K562 (cell line): Measurements from ENCODE around the gene MKNK2. TPM values are rescaled to one million over a fixed set of nuclear protein-coding genes. Genes with fewer than 3 reads are reported as not detected.

Experiments
- BACH1 ChIP-seq: fragments of 200-800 bp; sonication (Bioruptor generic); IDR thresholded peaks from 2 replicates; pipeline ENCODE4 v1.6.1; 2016; ENCODE audit warnings: missing genetic modification characterization, missing compliant biosample characterization
- LEF1 ChIP-seq: fragments of 450-650 bp; IDR thresholded peaks from 2 replicates; pipeline ENCODE4 v1.6.1; 2016; ENCODE audit warnings: mild to moderate bottlenecking
- RNF2 ChIP-seq: sonication (generic); IDR thresholded peaks from 2 replicates; pipeline ENCODE4 v1.6.1; 2016
- STAT5B ChIP-seq: fragments of 250-450 bp; sonication (Bioruptor Pico); IDR thresholded peaks from 2 replicates; pipeline ENCODE4 v1.8.0; 2021; ENCODE audit warnings: mild to moderate bottlenecking, inconsistent platforms
- TFAP4 ChIP-seq: sonication (generic); formaldehyde crosslinking; IDR thresholded peaks from 2 replicates; pipeline ENCODE4 v1.8.0; 2022; ENCODE audit warnings: missing genetic modification reagents, mild to moderate bottlenecking, moderate library complexity, borderline replicate concordance
- ZBTB11 ChIP-seq, 3 experiments: fragments of 200-800 bp in 1 of 3; fragments of 250-450 bp in 1 of 3; fragments of 450-650 bp in 1 of 3; sonication (Bioruptor Pico) in 1 of 3; sonication (Bioruptor generic) in 1 of 3; formaldehyde crosslinking in 1 of 3; IDR thresholded peaks; 2 replicates each; pipeline versions ENCODE4 v1.6.1 to v1.8.0; 2016 to 2022; ENCODE audit warnings: mild to moderate bottlenecking in 2 of 3, missing genetic modification characterization in 2 of 3, missing compliant biosample characterization in 1 of 3, moderate library complexity in 1 of 3
- ZBTB12 ChIP-seq: fragments of 250-450 bp; sonication (Bioruptor Pico); IDR thresholded peaks from 2 replicates; pipeline ENCODE4 v1.4.0; 2020
- ZFX ChIP-seq: sonication (generic); formaldehyde crosslinking; IDR thresholded peaks from 2 replicates; pipeline ENCODE4 v1.8.0; 2022; ENCODE audit warnings: mild to moderate bottlenecking, missing genetic modification reagents, moderate library complexity
- ZNF175 ChIP-seq: fragments of 200-800 bp; sonication (Bioruptor generic); IDR thresholded peaks from 2 replicates; pipeline ENCODE4 v1.6.1; 2016; ENCODE audit warnings: low read depth, mild to moderate bottlenecking, missing genetic modification characterization, missing compliant biosample characterization
- polyA plus RNA-seq, 8 experiments: library from polyadenylated mRNA; depleted of rRNA in 4 of 8; stranded (reverse) in 5 of 8; unstranded in 3 of 8; fragments of >200 nt; fragmentation: Nextera tagmentation in 2 of 8; fragmentation: Illumina TruSeq in 1 of 8; extraction: Ambion mirVana in 2 of 8; extraction: Trizol in 1 of 8; gene quantifications; 2 replicates each; pipeline versions ENCODE4 v1.2.1 to v1.2.3, GENCODE V29; 2011 to 2014; ENCODE audit warnings: inconsistent platforms in 1 of 8, missing spikeins in 1 of 8
- total RNA-seq, 7 experiments: library from RNA; depleted of rRNA in 6 of 7; stranded (reverse); fragments of >200 nt in 6 of 7; fragmentation: Illumina TruSeq in 2 of 7; extraction: Trizol in 2 of 7; gene quantifications; 2 replicates each; pipeline versions ENCODE4 v1.2.1 to v1.2.3, GENCODE V29; 2011 to 2021; ENCODE audit warnings: low replicate concordance in 1 of 7
- TF ChIP-seq, protein P1 (sequence below): fragments of 450-650 bp; IDR thresholded peaks from 2 replicates; pipeline ENCODE4 v1.6.1; 2017; ENCODE audit warnings: antibody characterized with exemption, mild to moderate bottlenecking
- TF ChIP-seq, protein P2 (sequence below), 3 experiments: IDR thresholded peaks in 2 of 3; conservative IDR thresholded peaks in 1 of 3; 2 replicates each; pipeline ENCODE4 v1.5.1; 2011 to 2012; ENCODE audit warnings: low read length in 3 of 3, mild to moderate bottlenecking in 3 of 3, control low read depth in 2 of 3, improper control_type of control experiment in 1 of 3, inconsistent platforms in 1 of 3, low read depth in 1 of 3, mixed read lengths in 1 of 3, moderate library complexity in 1 of 3; ENCODE audit not compliant: insufficient read depth in 2 of 3

The MKNK2 gene
- total and polyA plus RNA-seq, 9 of the 15 experiments (the other 6 are each of a cell fraction or from before 2014, with no cell fraction given): 5.1 to 191 (median 51.9) TPM

DNA sequence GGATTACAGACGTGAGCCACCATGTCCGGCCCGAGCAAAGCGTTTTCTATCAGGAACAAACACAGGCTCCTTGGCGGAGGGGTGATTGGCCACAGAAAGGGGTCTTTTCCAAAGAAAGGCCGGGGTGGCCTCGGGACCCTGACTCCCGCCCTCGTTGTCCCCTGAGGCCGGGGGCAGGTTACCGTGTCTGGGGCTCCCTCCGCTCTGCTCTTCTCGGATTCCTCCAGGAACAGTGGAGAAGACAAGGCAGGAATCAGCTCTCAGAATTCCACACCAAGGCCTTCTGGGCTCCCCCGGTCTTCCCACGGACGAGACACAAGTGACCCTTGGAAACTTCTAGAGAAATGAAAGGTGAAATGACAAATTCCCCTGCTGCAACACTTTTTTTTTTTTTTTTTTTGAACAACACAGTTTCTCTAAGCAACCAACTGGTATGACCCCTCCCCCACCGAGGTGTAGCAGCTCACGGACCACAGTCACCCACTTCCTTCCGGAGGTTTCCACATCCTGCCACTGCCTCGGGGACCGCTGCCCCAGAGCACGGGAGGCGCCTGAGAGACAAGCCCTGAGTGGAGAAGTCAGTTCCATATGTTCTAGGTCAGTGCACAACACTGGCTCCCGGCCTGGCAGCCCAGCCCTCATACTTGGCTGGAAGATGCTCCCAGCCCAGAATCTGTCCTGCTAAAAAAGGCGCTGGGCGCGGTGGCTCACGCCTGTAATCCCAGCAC is 34.1 kb upstream of the MKNK2 start (continued):
- TF ChIP-seq ZBTB11 (CRISPR knock-in tag; IDR thresholded peaks at IDR 0.05) (peak in 2 of 3 experiments; percentile 76 to 79; a peak in 4 of 6 replicates), TFAP4 (CRISPR knock-in tag) (peak; percentile 19; the same call in 1 of the 2 replicates), LEF1 (peak; percentile 59; the same call in 1 of the 2 replicates), ZFX (CRISPR knock-in tag) (no peak; the same call in 1 of the 2 replicates), ZNF175 (peak; percentile 53), STAT5B (no peak), RNF2 (peak; percentile 59; the same call in 1 of the 2 replicates), ZBTB12 (CRISPR knock-in tag) (no peak), BACH1 (tag) (no peak)
- TF ChIP-seq, protein P1, sequence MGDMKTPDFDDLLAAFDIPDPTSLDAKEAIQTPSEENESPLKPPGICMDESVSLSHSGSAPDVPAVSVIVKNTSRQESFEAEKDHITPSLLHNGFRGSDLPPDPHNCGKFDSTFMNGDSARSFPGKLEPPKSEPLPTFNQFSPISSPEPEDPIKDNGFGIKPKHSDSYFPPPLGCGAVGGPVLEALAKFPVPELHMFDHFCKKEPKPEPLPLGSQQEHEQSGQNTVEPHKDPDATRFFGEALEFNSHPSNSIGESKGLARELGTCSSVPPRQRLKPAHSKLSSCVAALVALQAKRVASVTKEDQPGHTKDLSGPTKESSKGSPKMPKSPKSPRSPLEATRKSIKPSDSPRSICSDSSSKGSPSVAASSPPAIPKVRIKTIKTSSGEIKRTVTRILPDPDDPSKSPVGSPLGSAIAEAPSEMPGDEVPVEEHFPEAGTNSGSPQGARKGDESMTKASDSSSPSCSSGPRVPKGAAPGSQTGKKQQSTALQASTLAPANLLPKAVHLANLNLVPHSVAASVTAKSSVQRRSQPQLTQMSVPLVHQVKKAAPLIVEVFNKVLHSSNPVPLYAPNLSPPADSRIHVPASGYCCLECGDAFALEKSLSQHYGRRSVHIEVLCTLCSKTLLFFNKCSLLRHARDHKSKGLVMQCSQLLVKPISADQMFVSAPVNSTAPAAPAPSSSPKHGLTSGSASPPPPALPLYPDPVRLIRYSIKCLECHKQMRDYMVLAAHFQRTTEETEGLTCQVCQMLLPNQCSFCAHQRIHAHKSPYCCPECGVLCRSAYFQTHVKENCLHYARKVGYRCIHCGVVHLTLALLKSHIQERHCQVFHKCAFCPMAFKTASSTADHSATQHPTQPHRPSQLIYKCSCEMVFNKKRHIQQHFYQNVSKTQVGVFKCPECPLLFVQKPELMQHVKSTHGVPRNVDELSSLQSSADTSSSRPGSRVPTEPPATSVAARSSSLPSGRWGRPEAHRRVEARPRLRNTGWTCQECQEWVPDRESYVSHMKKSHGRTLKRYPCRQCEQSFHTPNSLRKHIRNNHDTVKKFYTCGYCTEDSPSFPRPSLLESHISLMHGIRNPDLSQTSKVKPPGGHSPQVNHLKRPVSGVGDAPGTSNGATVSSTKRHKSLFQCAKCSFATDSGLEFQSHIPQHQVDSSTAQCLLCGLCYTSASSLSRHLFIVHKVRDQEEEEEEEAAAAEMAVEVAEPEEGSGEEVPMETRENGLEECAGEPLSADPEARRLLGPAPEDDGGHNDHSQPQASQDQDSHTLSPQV: peak; percentile 58; the same call in 1 of the 2 replicates
- TF ChIP-seq, protein P2, sequence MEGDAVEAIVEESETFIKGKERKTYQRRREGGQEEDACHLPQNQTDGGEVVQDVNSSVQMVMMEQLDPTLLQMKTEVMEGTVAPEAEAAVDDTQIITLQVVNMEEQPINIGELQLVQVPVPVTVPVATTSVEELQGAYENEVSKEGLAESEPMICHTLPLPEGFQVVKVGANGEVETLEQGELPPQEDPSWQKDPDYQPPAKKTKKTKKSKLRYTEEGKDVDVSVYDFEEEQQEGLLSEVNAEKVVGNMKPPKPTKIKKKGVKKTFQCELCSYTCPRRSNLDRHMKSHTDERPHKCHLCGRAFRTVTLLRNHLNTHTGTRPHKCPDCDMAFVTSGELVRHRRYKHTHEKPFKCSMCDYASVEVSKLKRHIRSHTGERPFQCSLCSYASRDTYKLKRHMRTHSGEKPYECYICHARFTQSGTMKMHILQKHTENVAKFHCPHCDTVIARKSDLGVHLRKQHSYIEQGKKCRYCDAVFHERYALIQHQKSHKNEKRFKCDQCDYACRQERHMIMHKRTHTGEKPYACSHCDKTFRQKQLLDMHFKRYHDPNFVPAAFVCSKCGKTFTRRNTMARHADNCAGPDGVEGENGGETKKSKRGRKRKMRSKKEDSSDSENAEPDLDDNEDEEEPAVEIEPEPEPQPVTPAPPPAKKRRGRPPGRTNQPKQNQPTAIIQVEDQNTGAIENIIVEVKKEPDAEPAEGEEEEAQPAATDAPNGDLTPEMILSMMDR (IDR thresholded peaks at IDR 0.05 in 2 of 3, conservative IDR thresholded peaks at IDR 0.05 in 1 of 3; ENCODE audit: insufficient read depth in 2 of 3, low read depth in 1 of 3, low read length in 3 of 3): no peak
